Vagina (tissue), 2 donors: ENCODE measurements around the gene LRRC10. TPM values are rescaled to one million over a fixed set of nuclear protein-coding genes. Genes with fewer than 3 reads are reported as not detected.

Source experiments
- DNase-seq, 2 donors: peaks; one replicate each; pipeline ENCODE4 v3.0.0-alpha.2; 2017; ENCODE audit errors: extremely low spot score in 2 of 2
- H3K27ac ChIP-seq: fragments of 200-600 bp; sonication (generic); one replicate; pipeline ENCODE4 v1.5.1; 2019
- H3K27me3 ChIP-seq: fragments of 200-600 bp; sonication (generic); one replicate; pipeline ENCODE4 v1.5.1; 2019
- H3K36me3 ChIP-seq, 2 donors: fragments of 200-600 bp; sonication (generic); one replicate each; pipeline ENCODE4 v1.5.1; 2017 to 2019
- H3K4me1 ChIP-seq: fragments of 200-600 bp; sonication (generic); one replicate; pipeline ENCODE4 v1.5.1; 2019
- H3K4me3 ChIP-seq, 2 donors: fragments of 200-600 bp; sonication (generic); 1 replicate in 1 of 2; 2 replicates in 1 of 2; pipeline ENCODE4 v1.5.1; 2016 to 2019
- H3K9me3 ChIP-seq: fragments of 200-600 bp; sonication (generic); one replicate; pipeline ENCODE4 v1.5.1; 2019
- CTCF ChIP-seq, 3 experiments: fragments of 450-650 bp in 2 of 3; fragments of 200-600 bp in 1 of 3; sonication (generic) in 1 of 3; IDR thresholded peaks; one replicate each; pipeline ENCODE4 v1.5.1; 2017 to 2019; ENCODE audit warnings: antibody characterized with exemption in 3 of 3, mild to moderate bottlenecking in 2 of 3, moderate library complexity in 2 of 3
- POLR2A ChIP-seq, 2 donors: fragments of 450-650 bp; IDR thresholded peaks; one replicate each; pipeline ENCODE4 v1.6.1; 2017; ENCODE audit warnings: antibody characterized with exemption in 2 of 2, mild to moderate bottlenecking in 2 of 2, moderate library complexity in 2 of 2
- POLR2AphosphoS5 ChIP-seq, 2 donors: sonication (generic); formaldehyde crosslinking; IDR thresholded peaks; one replicate each; pipeline ENCODE4 v1.9.0; 2017; ENCODE audit warnings: antibody characterized with exemption in 2 of 2, mild to moderate bottlenecking in 2 of 2, low read depth in 1 of 2; ENCODE audit not compliant: insufficient read depth in 1 of 2
- intact Hi-C: fragments of 100-400 bp; cut with DNase I; formaldehyde crosslinking; loops from one replicate; pipeline ENCODE4 v1.15.1; 2023
- total RNA-seq: library from RNA; depleted of rRNA; stranded (reverse); fragments of >200 nt; gene quantifications from one replicate; pipeline ENCODE4 v1.2.3, GENCODE V29; 2016

Gene LRRC10
- total RNA-seq, 1 donor from 2014 or later, result not detected

GRCh38 chr12:69639400-69640016 is 28.8 kb upstream of the LRRC10 start:
- H3K36me3 ChIP-seq, result no peaks in the 10 kb centered on the region
- TF ChIP-seq POLR2AphosphoS5 (IDR thresholded peaks at IDR 0.05; ENCODE audit: insufficient read depth in 1 of 2, low read depth in 1 of 2), result no peak
- TF ChIP-seq CTCF (IDR thresholded peaks at IDR 0.05), result peak; percentile 13 to 64 (median 62)
- DNase-seq, result no peak
- H3K27ac ChIP-seq, result no peak overlapping the region
- H3K4me3 ChIP-seq, result no peak overlapping the region
- no peaks in the 10 kb centered on the region for H3K27me3 ChIP-seq
- intact Hi-C loops, result no loop called here
- no peaks in the 10 kb centered on the region for H3K4me1 ChIP-seq
- no peaks in the 10 kb centered on the region for H3K9me3 ChIP-seq

- no peak for TF ChIP-seq POLR2A (IDR thresholded peaks at IDR 0.05)
- TF ChIP-seq CTCF (IDR thresholded peaks at IDR 0.05), result no peak
- TF ChIP-seq POLR2AphosphoS5 (IDR thresholded peaks at IDR 0.05; ENCODE audit: insufficient read depth in 1 of 2, low read depth in 1 of 2), result no peak
- intact Hi-C loops, result no loop called here
- no peaks in the 10 kb centered on the region for H3K9me3 ChIP-seq
- H3K4me1 ChIP-seq, result no peaks in the 10 kb centered on the region
- H3K27ac ChIP-seq, result no peak overlapping the region
- H3K36me3 ChIP-seq, result no peaks in the 10 kb centered on the region
- DNase-seq, result no peak
- H3K27me3 ChIP-seq, result no peaks in the 10 kb centered on the region
- no peak overlapping the region for H3K4me3 ChIP-seq
These were observed 22.4 kb upstream of the LRRC10 start for GRCh38 chr12:69633061-69633460.

GRCh38 chr12:69630191-69630590 is 19.5 kb upstream of the LRRC10 start:
- TF ChIP-seq CTCF (IDR thresholded peaks at IDR 0.05), result no peak
- no peak for TF ChIP-seq POLR2A (IDR thresholded peaks at IDR 0.05)
- no peak for TF ChIP-seq POLR2AphosphoS5 (IDR thresholded peaks at IDR 0.05; ENCODE audit: insufficient read depth in 1 of 2, low read depth in 1 of 2)
- Histone ChIP-seq H3K36me3 (no peaks in the 10 kb centered on the region), H3K4me3 (no peak overlapping the region), H3K4me1 (no peaks in the 10 kb centered on the region), H3K27me3 (no peaks in the 10 kb centered on the region), H3K9me3 (no peaks in the 10 kb centered on the region), H3K27ac (no peak overlapping the region)
- intact Hi-C loops, result no loop called here
- DNase-seq, result no peak

- intact Hi-C loops, result no loop called here
- H3K36me3 ChIP-seq, result no peaks in the 10 kb centered on the region
- no peaks in the 10 kb centered on the region for H3K4me1 ChIP-seq
- no peaks in the 10 kb centered on the region for H3K9me3 ChIP-seq
- H3K27me3 ChIP-seq, result no peaks in the 10 kb centered on the region
- no peak for TF ChIP-seq CTCF (IDR thresholded peaks at IDR 0.05)
- TF ChIP-seq POLR2A (IDR thresholded peaks at IDR 0.05), result no peak
- TF ChIP-seq POLR2AphosphoS5 (IDR thresholded peaks at IDR 0.05; ENCODE audit: insufficient read depth in 1 of 2, low read depth in 1 of 2), result no peak
- no peak overlapping the region for H3K27ac ChIP-seq
- DNase-seq, result no peak
- no peak overlapping the region for H3K4me3 ChIP-seq
These were observed 16.8 kb upstream of the LRRC10 start for GRCh38 chr12:69627501-69627900.

DNA sequence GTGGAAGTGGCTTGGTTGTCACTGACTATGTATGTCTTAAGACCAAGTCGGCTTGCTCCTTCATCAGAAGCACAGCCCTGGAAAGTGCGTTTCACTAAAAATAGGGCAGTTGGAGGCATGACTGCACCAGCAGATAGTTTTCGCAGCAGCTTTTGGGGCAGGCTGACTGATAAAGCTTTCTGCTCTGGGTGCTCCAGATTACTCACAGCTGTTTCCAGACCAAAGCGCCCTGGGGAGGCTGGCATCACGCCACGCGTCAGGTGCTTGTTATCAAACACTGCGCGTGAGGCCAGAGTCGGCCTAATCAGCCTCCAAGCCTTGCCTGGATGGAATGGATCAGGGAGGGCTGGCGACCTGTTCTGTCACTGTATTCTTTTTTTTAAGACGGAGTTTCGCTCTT is 13.3 kb upstream of the LRRC10 start:
- no peaks in the 10 kb centered on the region for H3K4me1 ChIP-seq

More for the DNA sequence above, 13.3 kb upstream of the LRRC10 start:
- intact Hi-C loops, result no loop called here
- no peak overlapping the region for H3K27ac ChIP-seq
- no peaks in the 10 kb centered on the region for H3K9me3 ChIP-seq
- no peak for DNase-seq
- H3K36me3 ChIP-seq, result no peaks in the 10 kb centered on the region
- H3K4me3 ChIP-seq, result no peak overlapping the region
- no peak for TF ChIP-seq POLR2A (IDR thresholded peaks at IDR 0.05)
- no peak for TF ChIP-seq CTCF (IDR thresholded peaks at IDR 0.05)
- no peak for TF ChIP-seq POLR2AphosphoS5 (IDR thresholded peaks at IDR 0.05; ENCODE audit: insufficient read depth in 1 of 2, low read depth in 1 of 2)
- no peaks in the 10 kb centered on the region for H3K27me3 ChIP-seq
